HCT116 (cell line): ENCODE results near the gene B3GALNT2. TPM values are rescaled to one million over a fixed set of nuclear protein-coding genes. Genes with fewer than 3 reads are reported as not detected.

Experiments used
- ATAC-seq: fragments of 200-7000 bp; cut with Tn5 transposase; 2 replicates; pipeline ENCODE4 v1.9.1; 2020; ENCODE audit warnings: mild to moderate bottlenecking, moderate library complexity
- BruUV-seq: library from RNA; stranded (reverse); fragments of 400-500 nt; replicated peaks from 2 replicates; lab custom pipeline; 2021; lab: Mats Ljungman, UMichigan
- CTCF ChIA-PET: fragments of 300-600 bp; sonication (Branson Sonifier 250); formaldehyde crosslinking; loops from one replicate; lab custom pipeline; 2021; ENCODE audit warnings: antibody characterized with exemption; lab: Charles Lee
- POLR2A ChIA-PET: fragments of 300-600, 350-600 bp; sonication (Branson Sonifier 250); formaldehyde crosslinking; loops from one replicate; lab custom pipeline; 2021; ENCODE audit warnings: antibody characterized with exemption; lab: Charles Lee
- RAD21 ChIA-PET, 2 experiments: fragments of 300-600 bp; sonication (Branson Sonifier 250); formaldehyde crosslinking; loops; one replicate each; lab custom pipeline; 2023; ENCODE audit warnings: low total read pairs in 2 of 2; ENCODE audit not compliant: uncharacterized antibody in 2 of 2, unreplicated experiment in 2 of 2, low non-redundant PET in 1 of 2; lab: Charles Lee
- DNase-seq: peaks from one replicate; pipeline ENCODE4 v3.0.0-alpha.2; 2010; ENCODE audit warnings: low read depth, low spot score
- H2AFZ ChIP-seq: fragments of 200-600 bp; shearing (Covaris generic), sonication (generic); 2 replicates; pipeline ENCODE4 v1.6.1; 2017; ENCODE audit warnings: low read depth, mixed run types, mixed read lengths, antibody characterized with exemption, low read length; ENCODE audit not compliant: poor library complexity, severe bottlenecking
- H3K27ac ChIP-seq: 2 replicates; pipeline ENCODE4 v1.5.1; 2012; ENCODE audit warnings: low read depth, low read length
- H3K27me3 ChIP-seq: fragments of 200-600 bp; sonication (generic); 2 replicates; pipeline ENCODE4 v1.6.1; 2016; ENCODE audit warnings: mixed run types, low read length, mixed read lengths; ENCODE audit not compliant: insufficient read depth
- H3K36me3 ChIP-seq, 2 experiments: fragments of 200-500 bp in 1 of 2; fragments of 200-600 bp in 1 of 2; sonication (Bioruptor generic) in 1 of 2; sonication (generic) in 1 of 2; 2 replicates each; pipeline versions ENCODE4 v1.5.1 to v1.6.1; 2014 to 2016; ENCODE audit warnings: low read length in 2 of 2, inconsistent platforms in 1 of 2, mixed read lengths in 1 of 2, mixed run types in 1 of 2; ENCODE audit not compliant: insufficient read depth in 2 of 2, control insufficient read depth in 1 of 2
- H3K4me1 ChIP-seq, 2 experiments: fragments of 200-600 bp in 1 of 2; sonication (generic) in 1 of 2; 2 replicates each; pipeline versions ENCODE4 v1.5.1 to v1.6.1; 2012 to 2017; ENCODE audit warnings: low read length in 2 of 2, inconsistent platforms in 1 of 2, mild to moderate bottlenecking in 1 of 2, mixed read lengths in 1 of 2, mixed run types in 1 of 2, moderate library complexity in 1 of 2; ENCODE audit not compliant: insufficient read depth in 2 of 2, control insufficient read depth in 1 of 2
- H3K4me2 ChIP-seq: fragments of 200-600 bp; sonication (generic); 2 replicates; pipeline ENCODE4 v1.6.1; 2017; ENCODE audit warnings: mixed run types, low read length, mixed read lengths
- H3K4me3 ChIP-seq, 2 experiments: fragments of 200-600 bp in 1 of 2; sonication (generic) in 1 of 2; replicated peaks in 1 of 2; 2 replicates each; pipeline ENCODE4 v1.5.1; 2011 to 2016; ENCODE audit warnings: low read length in 2 of 2, control low read depth in 1 of 2, low read depth in 1 of 2, mild to moderate bottlenecking in 1 of 2, mixed read lengths in 1 of 2, mixed run types in 1 of 2
- H3K79me2 ChIP-seq: fragments of 200-600 bp; sonication (generic); 2 replicates; pipeline ENCODE4 v1.6.1; 2017; ENCODE audit warnings: mild to moderate bottlenecking, mixed run types, low read length, moderate library complexity, mixed read lengths; ENCODE audit not compliant: insufficient read depth
- H3K9ac ChIP-seq: fragments of 200-600 bp; sonication (generic); 2 replicates; pipeline ENCODE4 v1.6.1; 2016; ENCODE audit warnings: low read length, mixed read lengths
- H3K9me2 ChIP-seq: fragments of 200-600 bp; sonication (generic), shearing (Covaris generic); 2 replicates; pipeline ENCODE4 v1.6.1; 2017; ENCODE audit warnings: mixed run types, mild to moderate bottlenecking, moderate library complexity; ENCODE audit not compliant: insufficient read depth
- H3K9me3 ChIP-seq, 2 experiments: fragments of 200-500 bp in 1 of 2; fragments of 200-600 bp in 1 of 2; sonication (Bioruptor generic) in 1 of 2; sonication (generic) in 1 of 2; 2 replicates each; pipeline ENCODE4 v1.6.1; 2014 to 2017; ENCODE audit warnings: low read length in 2 of 2, mixed read lengths in 2 of 2, inconsistent platforms in 1 of 2, low read depth in 1 of 2, mild to moderate bottlenecking in 1 of 2, mixed run types in 1 of 2, moderate library complexity in 1 of 2; ENCODE audit not compliant: control insufficient read depth in 1 of 2, insufficient read depth in 1 of 2
- H4K20me1 ChIP-seq: fragments of 200-600 bp; sonication (generic), shearing (Covaris generic); 2 replicates; pipeline ENCODE4 v1.6.1; 2017; ENCODE audit warnings: mixed run types, mild to moderate bottlenecking, moderate library complexity; ENCODE audit not compliant: insufficient read depth
- CBX3 ChIP-seq: IDR thresholded peaks from 2 replicates; pipeline ENCODE4 v1.6.1; 2012; ENCODE audit warnings: low read depth
- EGR1 ChIP-seq: IDR thresholded peaks from 2 replicates; pipeline ENCODE4 v1.6.1; 2012; ENCODE audit warnings: low read depth
- ELF1 ChIP-seq: IDR thresholded peaks from 2 replicates; pipeline ENCODE4 v1.6.1; 2012; ENCODE audit warnings: low read depth, borderline replicate concordance
- EZH2phosphoT487 ChIP-seq: fragments of 200-600 bp; IDR thresholded peaks from 2 replicates; pipeline ENCODE4 v1.6.1; 2018; ENCODE audit warnings: antibody characterized with exemption, borderline replicate concordance
- JUND ChIP-seq: IDR thresholded peaks from 2 replicates; pipeline ENCODE4 v1.6.1; 2012
- POLR2AphosphoS5 ChIP-seq: IDR thresholded peaks from 2 replicates; pipeline ENCODE4 v1.6.1; 2011; ENCODE audit warnings: mild to moderate bottlenecking, low read depth, low read length, moderate library complexity
- intact Hi-C: fragments of 100-400 bp; cut with micrococcal nuclease; formaldehyde crosslinking; loops from 2 replicates; pipeline ENCODE4 v1.10.0; 2022
- total RNA-seq: library from RNA; stranded (reverse); gene quantifications from one replicate; pipeline ENCODE4 v1.2.1, GENCODE V29; 2021; ENCODE audit not compliant: unreplicated experiment
- TF ChIP-seq, protein P1 (sequence below): IDR thresholded peaks from 2 replicates; pipeline ENCODE4 v1.6.1; 2011; ENCODE audit warnings: mild to moderate bottlenecking, low read length, moderate library complexity; ENCODE audit not compliant: insufficient replicate concordance; ENCODE audit errors: extremely low read depth
- TF ChIP-seq, protein P2 (sequence below): IDR thresholded peaks from 2 replicates; pipeline ENCODE4 v1.6.1; 2012

B3GALNT2 gene
- total RNA-seq, 1 experiment from 2014 or later, result 36.8 TPM

DNA sequence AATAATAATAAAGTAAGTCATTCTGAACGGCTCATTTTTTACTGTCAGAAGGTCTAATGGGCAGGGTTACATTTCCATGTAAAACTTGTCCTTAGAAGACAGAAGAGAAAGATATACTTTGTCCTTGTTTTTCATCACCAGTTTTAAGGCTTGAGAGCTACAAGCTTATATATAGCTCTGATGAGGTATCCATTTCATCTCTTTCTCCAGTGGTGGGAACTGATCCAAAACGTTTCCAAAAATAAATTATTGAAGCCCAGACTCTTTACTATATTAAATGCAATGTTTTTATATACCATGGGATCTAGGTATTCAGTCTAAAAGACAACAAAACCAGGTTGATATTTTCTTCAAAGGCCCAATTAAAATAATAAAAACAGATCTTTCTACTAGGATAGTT, 8.7 kb downstream of the B3GALNT2 start:
- ChIA-PET RAD21 (no interaction called here), CTCF (interaction anchor here (1.3 kb wide), 1 partner anchor 9 kb away, joined by 3 read pairs; the partner anchor contains the start of gene B3GALNT2), POLR2A (no interaction called here)
- Histone ChIP-seq H4K20me1 (0 out of 2 replicates have a peak, but pooled peaks cover 3% of the 10 kb centered on the region), H3K27me3 (no peaks in the 10 kb centered on the region), H3K9me2 (no peaks in the 10 kb centered on the region), H3K9me3 (no peaks in the 10 kb centered on the region), H3K36me3 (peaks cover 12 to 21% of the 10 kb centered on the region in 2 experiments; a peak in 3 of 4 replicates), H3K4me2 (no peak overlapping the region), H3K79me2 (peaks cover 66% of the 10 kb centered on the region), H3K27ac (no peak overlapping the region), H3K4me1 (peaks cover 0 to 6% of the 10 kb centered on the region in 2 experiments; a peak in 1 of 4 replicates), H3K9ac (no peak overlapping the region), H2AFZ (no peak overlapping the region), H3K4me3 (no peak overlapping the region)
- no TSS peak for BruUV-seq
- ATAC-seq (no peak), DNase-seq (no peak)
- no peak for TF ChIP-seq POLR2AphosphoS5
- TF ChIP-seq EZH2phosphoT487, result no peak
- no peak for TF ChIP-seq CBX3
- TF ChIP-seq ELF1, result no peak
- no peak for TF ChIP-seq EGR1
- TF ChIP-seq, protein P1, sequence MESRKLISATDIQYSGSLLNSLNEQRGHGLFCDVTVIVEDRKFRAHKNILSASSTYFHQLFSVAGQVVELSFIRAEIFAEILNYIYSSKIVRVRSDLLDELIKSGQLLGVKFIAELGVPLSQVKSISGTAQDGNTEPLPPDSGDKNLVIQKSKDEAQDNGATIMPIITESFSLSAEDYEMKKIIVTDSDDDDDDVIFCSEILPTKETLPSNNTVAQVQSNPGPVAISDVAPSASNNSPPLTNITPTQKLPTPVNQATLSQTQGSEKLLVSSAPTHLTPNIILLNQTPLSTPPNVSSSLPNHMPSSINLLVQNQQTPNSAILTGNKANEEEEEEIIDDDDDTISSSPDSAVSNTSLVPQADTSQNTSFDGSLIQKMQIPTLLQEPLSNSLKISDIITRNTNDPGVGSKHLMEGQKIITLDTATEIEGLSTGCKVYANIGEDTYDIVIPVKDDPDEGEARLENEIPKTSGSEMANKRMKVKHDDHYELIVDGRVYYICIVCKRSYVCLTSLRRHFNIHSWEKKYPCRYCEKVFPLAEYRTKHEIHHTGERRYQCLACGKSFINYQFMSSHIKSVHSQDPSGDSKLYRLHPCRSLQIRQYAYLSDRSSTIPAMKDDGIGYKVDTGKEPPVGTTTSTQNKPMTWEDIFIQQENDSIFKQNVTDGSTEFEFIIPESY, result no peak
- no peak for TF ChIP-seq JUND
- TF ChIP-seq, protein P2, sequence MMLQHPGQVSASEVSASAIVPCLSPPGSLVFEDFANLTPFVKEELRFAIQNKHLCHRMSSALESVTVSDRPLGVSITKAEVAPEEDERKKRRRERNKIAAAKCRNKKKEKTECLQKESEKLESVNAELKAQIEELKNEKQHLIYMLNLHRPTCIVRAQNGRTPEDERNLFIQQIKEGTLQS, result no peak
- intact Hi-C loops, result no loop called here
